HG03558 (cell line): ENCODE results near the gene MTMR1.

Source experiments
- ATAC-seq: cut with Tn5 transposase; IDR thresholded peaks from one replicate; pipeline ENCODE4 v1.9.1; 2021; ENCODE audit warnings: moderate number of reproducible peaks; ENCODE audit not compliant: unreplicated experiment; ENCODE audit errors: extremely low read depth

MTMR1 gene

GRCh38 chrX:150692831-150693724 lies at the start of gene MTMR1:
Gene MTMR1, plus strand, starts transcription at chrX:150693396. Its CDS starts 135 bp downstream, at chrX:150693531.
- peak; percentile 21 for ATAC-seq

- ATAC-seq = no peak
These were observed 49.2 kb upstream of the MTMR1 start for GRCh38 chrX:150643958-150644357.

GRCh38 chrX:150644422-150644821 lies 48.8 kb upstream of the MTMR1 start:
- no peak for ATAC-seq

- ATAC-seq = no peak
These were observed 45.9 kb upstream of the MTMR1 start for GRCh38 chrX:150647331-150647730.

DNA sequence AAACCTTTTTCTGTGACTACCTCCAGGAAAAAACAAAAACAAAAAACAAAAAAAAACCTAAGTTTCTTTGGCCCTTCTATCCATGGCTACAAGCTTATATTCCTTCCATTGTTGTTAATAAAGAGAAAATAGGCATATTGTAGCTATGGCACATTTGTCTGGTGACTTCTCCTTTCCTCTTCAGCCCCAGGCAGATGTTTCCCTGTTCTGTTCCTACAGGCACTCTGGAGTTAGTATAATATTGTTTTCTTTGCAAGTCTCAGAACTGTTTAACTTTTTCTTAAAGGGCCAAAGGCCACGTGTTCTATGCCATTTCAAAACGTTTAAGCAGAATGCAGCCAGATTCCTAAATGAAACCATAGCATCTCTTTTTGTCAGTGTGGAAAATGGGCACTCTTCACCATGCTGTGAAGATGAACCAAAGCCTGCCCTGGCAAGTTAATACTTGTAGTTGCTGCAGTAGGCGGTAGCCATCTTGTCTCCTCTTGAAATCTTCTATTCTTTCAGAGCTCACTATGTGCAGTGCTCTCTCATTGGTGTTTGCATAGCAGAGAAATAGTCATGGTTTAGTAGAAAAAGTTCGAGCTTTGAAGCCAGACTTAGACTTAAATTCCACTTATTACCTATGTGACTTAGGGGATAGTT lies 44.8 kb upstream of the MTMR1 start:
- no peak for ATAC-seq

- ATAC-seq = no peak
These were observed 43.9 kb upstream of the MTMR1 start for GRCh38 chrX:150649096-150649870.

GRCh38 chrX:150651906-150652305 lies 41.3 kb upstream of the MTMR1 start:
- ATAC-seq = no peak

DNA sequence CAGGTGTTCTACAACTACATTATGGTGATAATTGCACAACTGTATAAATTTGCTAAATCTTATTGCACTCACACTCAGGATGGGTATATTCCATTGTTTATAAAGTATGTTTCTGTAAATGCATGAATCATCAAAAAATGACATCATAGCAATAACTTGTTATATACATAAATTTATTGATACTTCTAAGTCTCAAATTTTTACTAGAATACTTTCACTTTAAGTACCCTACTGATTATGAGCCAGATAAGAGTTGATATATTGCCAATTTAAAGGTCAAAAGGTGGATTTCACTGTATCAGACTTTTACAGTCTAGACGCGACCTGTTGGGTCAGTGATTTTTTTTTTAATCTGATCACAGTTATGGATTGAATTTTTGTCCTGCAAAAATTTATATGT lies 37.4 kb upstream of the MTMR1 start:
- no peak for ATAC-seq

DNA sequence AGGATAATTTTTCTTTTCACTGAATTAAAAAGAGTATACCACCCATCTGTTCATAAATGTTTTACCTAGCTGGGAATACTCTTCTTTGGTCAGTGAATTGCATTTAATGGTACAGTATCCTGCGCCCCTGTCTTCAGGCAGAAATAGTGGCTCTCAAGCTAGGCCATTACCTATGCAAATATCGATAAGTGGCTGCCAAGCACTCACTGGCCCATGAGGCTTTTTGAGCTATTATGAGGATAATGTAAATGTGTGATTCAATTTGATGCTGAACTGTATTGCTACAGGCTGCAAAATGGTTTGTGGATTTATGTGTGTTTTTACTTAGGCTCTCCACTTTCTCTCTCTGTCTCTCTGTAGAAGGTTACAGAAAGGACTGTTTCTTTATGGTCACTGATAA lies 30.1 kb upstream of the MTMR1 start:
- no peak for ATAC-seq

GRCh38 chrX:150664290-150664689 lies 28.9 kb upstream of the MTMR1 start:
- ATAC-seq = no peak

GRCh38 chrX:150676221-150676620 lies 17.0 kb upstream of the MTMR1 start:
- no peak for ATAC-seq

GRCh38 chrX:150680974-150681373 lies 12.2 kb upstream of the MTMR1 start:
- ATAC-seq = no peak

- ATAC-seq = no peak
These were observed 10.1 kb upstream of the MTMR1 start for GRCh38 chrX:150683112-150683511.

DNA sequence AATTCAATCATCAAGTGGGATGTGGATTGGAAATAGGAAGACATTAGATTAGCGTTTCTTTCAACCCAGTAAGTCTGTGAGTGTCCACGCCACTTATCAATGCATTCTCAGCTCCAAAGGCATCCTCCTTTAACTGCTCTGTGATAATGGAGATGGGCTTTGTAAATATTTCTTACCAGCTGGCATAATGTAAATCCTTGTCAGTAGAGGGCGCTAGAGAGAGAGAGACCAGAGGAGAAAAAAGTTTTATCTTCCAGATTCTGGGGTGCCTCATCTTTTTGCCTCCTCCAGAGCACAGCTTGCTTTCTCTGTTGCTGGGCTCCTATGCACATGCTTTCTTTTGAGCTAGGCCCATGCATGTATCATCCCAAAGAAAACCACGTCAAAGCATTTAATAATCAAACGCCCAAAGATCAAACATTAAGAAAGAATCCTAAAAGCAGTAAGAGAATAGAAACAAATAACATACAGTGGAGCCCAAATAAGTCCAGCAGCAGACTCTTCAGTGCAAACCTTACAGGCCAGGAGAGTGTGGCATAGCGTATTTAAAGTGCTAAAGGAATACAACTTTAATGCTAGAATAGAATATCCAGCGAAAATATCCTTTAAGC lies 9.6 kb upstream of the MTMR1 start:
- ATAC-seq = no peak

- no peak for ATAC-seq
These were observed 4.2 kb upstream of the MTMR1 start for GRCh38 chrX:150688911-150689451.

DNA sequence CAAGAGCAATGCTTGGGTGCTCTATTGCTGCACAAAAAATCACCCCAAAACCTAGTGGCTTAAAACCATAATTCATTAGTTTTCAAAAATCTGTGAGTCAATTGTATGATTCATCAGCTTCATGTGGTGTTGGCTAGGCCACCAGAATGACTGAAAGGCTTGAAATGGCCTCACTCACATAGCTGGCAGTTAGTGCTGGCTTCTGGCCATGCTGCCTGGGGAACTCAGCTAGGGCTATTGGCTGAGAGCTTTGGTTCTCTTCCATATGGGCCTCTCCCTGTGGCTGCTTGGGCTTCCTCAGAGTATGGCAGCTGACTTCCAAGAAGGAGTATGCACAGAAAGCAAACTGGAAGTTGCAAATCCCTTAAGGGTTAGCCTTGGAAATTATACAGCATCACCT lies 3.1 kb upstream of the MTMR1 start:
- no peak for ATAC-seq

- no peak for ATAC-seq
These were observed 900 bp upstream of the MTMR1 start for GRCh38 chrX:150692296-150692695.

- peak; percentile 38 for ATAC-seq
These were observed 754 bp downstream of the MTMR1 start for GRCh38 chrX:150693725-150694574.

DNA sequence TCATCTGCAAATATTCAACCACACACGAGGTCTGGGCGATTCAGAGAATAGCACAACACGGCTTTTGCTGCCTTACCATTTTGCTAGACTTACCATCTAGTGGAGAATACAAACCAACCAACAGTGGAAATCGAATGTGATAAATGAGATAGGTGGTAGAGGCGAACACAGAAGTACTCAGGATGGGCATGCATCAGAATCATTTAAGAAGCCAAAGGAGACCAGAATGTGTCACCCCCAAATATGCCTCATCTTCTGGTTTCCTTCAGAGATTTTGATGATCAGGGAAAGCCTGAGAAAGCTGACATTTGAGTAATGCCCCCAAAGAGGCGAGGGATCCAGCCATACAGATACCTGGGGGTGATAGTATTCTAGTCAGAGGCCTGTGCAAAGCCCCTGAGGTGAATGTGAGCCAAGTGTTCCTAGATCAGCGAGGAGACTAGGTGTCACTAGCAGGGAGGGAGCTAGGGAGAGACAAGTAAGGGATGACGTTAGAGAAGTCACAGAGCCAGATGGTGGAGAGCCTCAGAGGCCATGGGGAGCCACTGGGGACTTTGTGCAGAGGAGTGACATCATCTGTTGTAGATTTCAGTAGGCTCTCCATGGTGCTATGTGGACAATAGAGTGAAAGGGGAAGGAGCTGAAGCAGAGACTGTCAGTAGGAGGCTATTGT lies 1.7 kb downstream of the MTMR1 start:
- ATAC-seq = no peak
